Activated CD8-positive, alpha-beta T cell treated with anti-CD3 and anti-CD28 coated beads for 36 hours (primary cell): Measurements from ENCODE around the gene NUP210L. TPM values are rescaled to one million over a fixed set of nuclear protein-coding genes. Genes with fewer than 3 reads are reported as not detected.

ENCODE experiments used
- ATAC-seq: fragments of 200-7000 bp; cut with Tn5 transposase; one replicate; pipeline ENCODE4 v1.10.0; 2021; ENCODE audit warnings: mild to moderate bottlenecking, moderate library complexity
- CTCF ChIA-PET: fragments of 350-600 bp; sonication (Branson Sonifier 250); formaldehyde crosslinking; loops from one replicate; lab custom pipeline; 2021; ENCODE audit warnings: antibody characterized with exemption; lab: Charles Lee
- POLR2A ChIA-PET: fragments of 350-600 bp; sonication (Branson Sonifier 250); formaldehyde crosslinking; loops from one replicate; lab custom pipeline; 2021; ENCODE audit warnings: antibody characterized with exemption; lab: Charles Lee
- DNase-seq: peaks from one replicate; pipeline ENCODE4 v3.0.0-alpha.2; 2020
- H3K27ac Mint-ChIP-seq: one replicate; pipeline ENCODE4 v1.8.0; 2021; ENCODE audit warnings: mild to moderate bottlenecking, mixed read lengths
- H3K27me3 Mint-ChIP-seq: one replicate; pipeline ENCODE4 v1.8.0; 2021; ENCODE audit warnings: mixed read lengths
- H3K36me3 Mint-ChIP-seq: one replicate; pipeline ENCODE4 v1.8.0; 2021; ENCODE audit warnings: low read depth, mixed read lengths
- H3K4me1 Mint-ChIP-seq: one replicate; pipeline ENCODE4 v1.8.0; 2021; ENCODE audit warnings: low read depth, mixed read lengths
- H3K4me3 Mint-ChIP-seq: one replicate; pipeline ENCODE4 v1.8.0; 2021; ENCODE audit warnings: mild to moderate bottlenecking, moderate library complexity, mixed read lengths
- H3K9me3 Mint-ChIP-seq: one replicate; pipeline ENCODE4 v1.8.0; 2021; ENCODE audit warnings: mixed read lengths
- intact Hi-C: fragments of 100-400 bp; cut with micrococcal nuclease; formaldehyde crosslinking; loops from one replicate; pipeline ENCODE4 v1.10.0; 2022
- total RNA-seq, 2 experiments: library from RNA; stranded (reverse); gene quantifications; one replicate each; pipeline ENCODE4 v1.2.3, GENCODE V29; 2021
- TF ChIP-seq, protein P1 (sequence below): fragments of 200-600 bp; IDR thresholded peaks from one replicate; pipeline ENCODE4 v1.8.0; 2022; ENCODE audit warnings: antibody characterized with exemption, mild to moderate bottlenecking

Gene NUP210L
- total RNA-seq, 2 experiments from 2014 or later, result 0.07 TPM; not detected in 1

DNA sequence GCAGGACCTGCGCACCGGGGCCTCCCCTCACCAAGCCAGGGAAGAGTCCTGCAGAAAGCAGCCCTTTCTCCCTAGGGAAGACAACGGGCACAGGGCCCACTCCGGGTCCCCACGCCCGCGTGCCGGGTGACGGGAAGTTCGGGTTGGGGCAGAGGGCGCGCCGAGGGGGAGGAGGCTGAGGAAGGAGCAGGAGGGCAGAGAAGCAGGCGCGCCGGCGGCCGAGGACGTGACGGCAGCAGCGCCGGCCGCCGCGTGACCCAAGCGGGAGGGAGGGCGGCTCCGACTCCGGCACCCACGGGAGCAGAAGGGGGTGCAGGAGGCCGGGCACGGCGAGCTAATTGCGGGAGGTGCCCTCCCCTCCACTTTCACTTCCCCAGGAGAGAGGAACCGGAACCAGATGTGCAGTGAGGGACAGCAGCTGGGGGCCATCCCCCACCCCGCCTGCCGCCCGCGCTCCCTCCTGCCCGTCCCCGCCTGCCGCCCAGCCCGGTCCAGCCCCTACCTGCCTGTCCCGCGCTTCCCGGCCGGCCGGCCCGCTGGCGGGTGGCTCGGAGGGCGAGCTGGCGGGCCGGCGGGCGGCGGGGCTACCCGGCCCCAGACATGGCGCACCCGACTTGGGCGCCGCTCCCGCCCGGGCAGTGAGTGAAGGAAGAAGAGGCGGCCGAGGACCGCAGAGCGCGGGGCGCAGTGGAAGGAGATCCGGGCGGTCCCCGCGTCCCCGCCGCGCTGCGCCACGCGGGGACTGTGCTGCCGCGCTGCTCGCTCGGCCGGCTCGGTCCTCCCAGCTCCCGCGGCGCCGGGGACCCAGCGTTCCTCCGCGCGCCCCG, 208.9 kb downstream of the NUP210L start:
- Mint-ChIP-seq H3K36me3 (peaks cover 45% of the 10 kb centered on the region), H3K27me3 (no peaks in the 10 kb centered on the region), H3K4me1 (peaks cover 26% of the 10 kb centered on the region), H3K9me3 (no peaks in the 10 kb centered on the region), H3K27ac (peak overlapping the region; percentile 99), H3K4me3 (peak overlapping the region; percentile 88)
- ATAC-seq (peak; percentile 48), DNase-seq (peak; percentile 79)
- ChIA-PET CTCF (interaction anchor here (0.9 to 4.8 kb wide), 21 partner anchors 10 to 212 kb away, joined by 3 to 59 read pairs (median 6); partner anchors contain the start of genes CREB3L4, CRTC2, GATAD2B and JTB), POLR2A (interaction anchor here (0.8 to 8.9 kb wide), 26 partner anchors 10 to 326 kb away, joined by 3 to 126 read pairs (median 4); partner anchors contain the start of genes CREB3L4, CRTC2, GATAD2B and HAX1)
- intact Hi-C loops, result no loop called here
- TF ChIP-seq, protein P1, sequence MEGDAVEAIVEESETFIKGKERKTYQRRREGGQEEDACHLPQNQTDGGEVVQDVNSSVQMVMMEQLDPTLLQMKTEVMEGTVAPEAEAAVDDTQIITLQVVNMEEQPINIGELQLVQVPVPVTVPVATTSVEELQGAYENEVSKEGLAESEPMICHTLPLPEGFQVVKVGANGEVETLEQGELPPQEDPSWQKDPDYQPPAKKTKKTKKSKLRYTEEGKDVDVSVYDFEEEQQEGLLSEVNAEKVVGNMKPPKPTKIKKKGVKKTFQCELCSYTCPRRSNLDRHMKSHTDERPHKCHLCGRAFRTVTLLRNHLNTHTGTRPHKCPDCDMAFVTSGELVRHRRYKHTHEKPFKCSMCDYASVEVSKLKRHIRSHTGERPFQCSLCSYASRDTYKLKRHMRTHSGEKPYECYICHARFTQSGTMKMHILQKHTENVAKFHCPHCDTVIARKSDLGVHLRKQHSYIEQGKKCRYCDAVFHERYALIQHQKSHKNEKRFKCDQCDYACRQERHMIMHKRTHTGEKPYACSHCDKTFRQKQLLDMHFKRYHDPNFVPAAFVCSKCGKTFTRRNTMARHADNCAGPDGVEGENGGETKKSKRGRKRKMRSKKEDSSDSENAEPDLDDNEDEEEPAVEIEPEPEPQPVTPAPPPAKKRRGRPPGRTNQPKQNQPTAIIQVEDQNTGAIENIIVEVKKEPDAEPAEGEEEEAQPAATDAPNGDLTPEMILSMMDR, result no peak

DNA sequence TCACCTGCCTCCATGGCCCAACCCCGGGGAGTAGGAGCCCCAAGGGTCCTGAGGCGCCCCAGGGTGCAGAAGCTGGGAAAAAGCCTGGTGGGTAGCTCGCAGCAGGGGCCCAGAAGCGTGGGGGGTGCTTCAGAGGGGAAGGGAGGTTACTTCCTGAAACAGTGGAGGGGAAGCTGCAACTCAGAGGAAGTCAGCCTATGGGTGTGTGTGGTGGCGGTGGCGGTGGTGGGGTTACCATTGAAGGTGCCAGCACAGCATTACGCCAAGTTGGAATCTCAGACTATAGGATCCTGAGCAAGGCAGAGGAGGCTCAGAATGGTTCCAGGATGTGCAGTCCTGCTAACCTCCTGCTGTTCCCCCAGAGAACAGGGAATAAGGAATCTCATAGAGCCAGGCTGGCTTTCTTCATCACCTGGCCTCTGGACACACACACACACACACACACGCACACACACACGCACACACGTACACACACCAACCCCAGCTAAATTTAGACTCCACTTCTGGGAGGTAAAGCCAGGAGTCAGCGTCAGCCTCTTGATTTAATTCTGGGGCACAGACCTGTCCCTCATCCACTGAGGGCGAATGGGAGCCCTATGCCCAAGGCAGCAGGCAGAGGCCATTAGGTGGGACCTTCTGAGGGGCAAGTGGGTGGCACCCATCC, 209.6 kb downstream of the NUP210L start:
- H3K27me3 Mint-ChIP-seq, result no peaks in the 10 kb centered on the region
- TF ChIP-seq, protein P1, result no peak
- no peaks in the 10 kb centered on the region for H3K9me3 Mint-ChIP-seq
- DNase-seq, result peak; percentile 94
- ATAC-seq, result peak; percentile 73
- POLR2A ChIA-PET, result interaction anchor here (0.9 to 8.9 kb wide), 28 partner anchors 11 to 327 kb away, joined by 3 to 126 read pairs (median 4); partner anchors contain the start of genes CREB3L4, CRTC2, GATAD2B and HAX1
- H3K36me3 Mint-ChIP-seq, result peaks cover 45% of the 10 kb centered on the region
- peaks cover 29% of the 10 kb centered on the region for H3K4me1 Mint-ChIP-seq
- CTCF ChIA-PET, result interaction anchor here (0.8 to 4.8 kb wide), 12 partner anchors 10 to 212 kb away, joined by 3 to 59 read pairs (median 9); partner anchors contain the start of genes CREB3L4, CRTC2, GATAD2B and RAB13
- peak overlapping the region; percentile 99 for H3K27ac Mint-ChIP-seq
- peak overlapping the region; percentile 88 for H3K4me3 Mint-ChIP-seq
- intact Hi-C loops, result no loop called here

DNA sequence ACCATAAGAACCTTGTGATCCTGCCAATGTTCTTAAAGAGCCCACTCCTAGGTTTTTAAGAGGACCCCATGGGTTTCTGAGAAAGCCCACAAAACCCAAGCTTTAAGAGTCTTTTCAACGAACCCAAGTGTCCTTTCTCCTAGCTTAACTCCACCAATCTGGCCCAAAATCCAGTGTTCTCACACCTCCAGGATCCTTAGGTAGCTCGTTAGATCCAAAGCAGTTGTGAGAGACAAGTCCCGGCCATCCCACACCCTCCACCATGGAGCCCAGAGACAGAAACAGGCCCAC, 210.1 kb downstream of the NUP210L start:
- intact Hi-C loops, result no loop called here
- TF ChIP-seq, protein P1, result no peak
- no peak for ATAC-seq
- no peaks in the 10 kb centered on the region for H3K9me3 Mint-ChIP-seq
- DNase-seq, result no peak
- H3K4me3 Mint-ChIP-seq, result peak overlapping the region; percentile 88
- peak overlapping the region; percentile 99 for H3K27ac Mint-ChIP-seq
- H3K4me1 Mint-ChIP-seq, result peaks cover 31% of the 10 kb centered on the region
- ChIA-PET POLR2A (interaction anchor here (1.0 to 8.9 kb wide), 21 partner anchors 10 to 237 kb away, joined by 3 to 126 read pairs (median 5); partner anchors contain the start of genes CREB3L4, CRTC2, GATAD2B and JTB), CTCF (interaction anchor here (0.8 to 4.8 kb wide), 9 partner anchors 11 to 213 kb away, joined by 3 to 59 read pairs (median 29); partner anchors contain the start of genes CREB3L4, GATAD2B, RAB13 and SLC39A1)
- peaks cover 48% of the 10 kb centered on the region for H3K36me3 Mint-ChIP-seq
- H3K27me3 Mint-ChIP-seq, result no peaks in the 10 kb centered on the region

DNA sequence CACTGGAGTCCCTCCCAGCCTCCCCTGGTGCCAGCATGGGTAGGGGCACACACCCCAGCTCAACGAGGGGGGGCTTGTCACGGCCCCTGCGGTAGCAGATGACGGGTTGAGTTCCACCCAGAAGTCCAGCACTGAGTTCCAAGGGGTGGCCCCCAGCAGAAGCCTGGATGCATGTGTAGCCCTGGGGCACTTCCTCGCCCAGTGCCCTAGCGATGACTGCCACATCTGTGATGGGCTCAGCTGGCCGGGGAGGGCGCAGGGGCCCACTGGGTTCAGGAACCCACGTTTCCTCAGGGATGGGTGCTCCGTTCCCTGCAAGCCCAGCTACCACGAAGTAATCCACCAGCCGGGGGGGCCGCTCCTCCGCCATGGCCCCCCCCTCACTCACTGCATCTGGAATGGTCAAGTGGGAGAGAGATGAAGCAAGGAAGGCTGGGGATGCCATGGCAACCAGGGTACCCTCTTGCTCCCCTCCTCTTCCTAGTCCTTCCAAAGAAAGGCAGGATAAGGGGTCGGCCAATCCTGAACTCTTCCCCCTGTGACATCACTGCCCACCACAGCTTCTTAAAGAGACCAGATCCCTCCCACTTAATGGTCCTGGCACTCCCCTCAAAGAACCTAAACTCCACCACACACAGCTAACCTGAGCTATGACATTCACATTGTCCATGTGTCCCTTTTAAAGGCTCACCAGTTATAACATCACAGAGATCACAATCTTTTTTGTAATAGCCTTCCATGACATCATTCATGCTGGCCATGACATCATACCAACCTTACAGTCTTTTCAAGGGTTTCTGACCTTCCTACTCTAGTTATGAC, 210.7 kb downstream of the NUP210L start:
- intact Hi-C loops, result no loop called here
- Mint-ChIP-seq H3K4me1 (peaks cover 31% of the 10 kb centered on the region), H3K9me3 (no peaks in the 10 kb centered on the region), H3K36me3 (peaks cover 50% of the 10 kb centered on the region), H3K27me3 (no peaks in the 10 kb centered on the region), H3K27ac (peak overlapping the region; percentile 99), H3K4me3 (peak overlapping the region; percentile 88)
- TF ChIP-seq, protein P1, result no peak
- POLR2A ChIA-PET, result interaction anchor here (0.6 to 8.9 kb wide), 21 partner anchors 10 to 277 kb away, joined by 3 to 126 read pairs (median 5); partner anchors contain the start of genes CREB3L4, CRTC2, GATAD2B and JTB
- ATAC-seq, result no peak
- peak; percentile 61 for DNase-seq
- CTCF ChIA-PET, result interaction anchor here (0.8 to 4.8 kb wide), 11 partner anchors 10 to 213 kb away, joined by 3 to 59 read pairs (median 4); partner anchors contain the start of genes GATAD2B and RAB13
